HG02759 (cell line): Measurements from ENCODE around the gene PDXP.
"Not testable (repeated sequence)": the region's sequence is repeated elsewhere in the genome, so short reads cannot be mapped to it uniquely, and the experiment has no call there.

Source experiments
- ATAC-seq: cut with Tn5 transposase; IDR thresholded peaks from one replicate; pipeline ENCODE4 v1.9.1; 2021; ENCODE audit warnings: mild to moderate bottlenecking, moderate library complexity; ENCODE audit not compliant: unreplicated experiment

Gene PDXP

GRCh38 chr22:37672920-37673455 is 14.5 kb downstream of the PDXP start:
- no peak for ATAC-seq

DNA sequence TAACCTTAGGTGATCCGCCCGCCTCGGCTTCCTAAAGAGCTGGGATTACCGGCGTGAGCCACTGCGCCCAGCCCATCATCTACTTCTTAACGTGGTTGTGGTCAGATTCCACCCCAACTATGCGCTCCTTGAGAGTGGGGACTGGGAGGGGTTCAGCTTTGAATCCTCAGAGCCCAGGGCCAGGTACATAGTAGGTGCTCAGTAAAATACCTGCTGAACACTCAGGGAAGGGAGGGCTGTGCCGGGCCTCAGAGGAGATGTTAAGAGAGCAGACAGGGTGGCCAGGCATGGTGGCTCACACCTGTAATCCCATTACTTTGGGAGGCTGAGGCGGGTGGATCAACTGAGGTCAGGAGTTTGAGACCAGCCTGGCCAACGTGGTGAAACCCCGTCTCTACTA is 15.7 kb downstream of the PDXP start:
- no peak for ATAC-seq

GRCh38 chr22:37674951-37675929 is 16.7 kb downstream of the PDXP start, which contains the start of gene LGALS1:
LGALS1 (plus strand) TSS chr22:37675636; CDS start chr22:37675703, 67 bp downstream.
- peak; percentile 48 for ATAC-seq

DNA sequence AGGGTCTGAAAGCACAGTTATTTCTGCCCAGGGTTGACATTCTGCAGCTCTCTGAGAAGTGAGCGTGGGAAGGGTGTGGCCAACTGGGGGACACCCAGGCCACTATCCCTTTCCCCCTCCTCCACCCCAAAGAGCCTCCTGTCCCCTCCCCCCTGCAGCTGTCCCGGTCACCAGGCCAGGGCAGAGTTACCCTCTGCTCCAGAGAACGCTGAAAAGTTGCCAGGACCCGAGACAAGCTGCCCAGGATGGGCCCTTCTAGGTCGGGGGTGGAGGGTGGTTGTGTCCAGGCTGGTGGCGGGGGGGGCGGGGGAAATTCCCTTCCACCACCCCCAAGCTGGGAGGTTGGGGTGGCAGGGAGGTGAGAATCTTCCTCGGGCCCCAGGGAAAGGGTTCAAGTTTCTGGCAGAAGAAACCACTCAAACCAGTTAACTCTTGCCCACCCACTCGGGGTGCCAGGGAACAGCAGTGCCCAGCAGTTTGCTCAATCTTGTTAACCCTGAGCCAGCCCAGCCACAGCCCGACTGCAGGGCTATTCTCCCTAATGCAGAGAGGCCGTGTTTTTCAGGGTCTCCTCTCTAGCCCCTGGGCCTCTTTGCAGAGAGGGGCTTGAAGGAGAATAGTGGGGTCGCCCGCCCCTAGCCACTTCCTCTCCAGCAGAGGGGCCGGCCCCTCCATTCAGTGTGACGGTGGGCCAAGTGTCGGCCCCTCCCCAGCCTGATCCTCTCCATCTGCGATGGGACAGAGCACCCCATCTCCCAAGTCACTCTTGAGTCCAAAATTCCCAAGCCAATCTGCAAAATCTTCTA is 17.6 kb downstream of the PDXP start:
- ATAC-seq = no peak

- peak; percentile 60 for ATAC-seq
These were observed 18.4 kb downstream of the PDXP start for GRCh38 chr22:37676736-37677492.

- peak; percentile 3 for ATAC-seq
These were observed 19.0 kb downstream of the PDXP start for GRCh38 chr22:37677493-37677974.

GRCh38 chr22:37678372-37678771 is 19.8 kb downstream of the PDXP start:
- ATAC-seq = no peak

DNA sequence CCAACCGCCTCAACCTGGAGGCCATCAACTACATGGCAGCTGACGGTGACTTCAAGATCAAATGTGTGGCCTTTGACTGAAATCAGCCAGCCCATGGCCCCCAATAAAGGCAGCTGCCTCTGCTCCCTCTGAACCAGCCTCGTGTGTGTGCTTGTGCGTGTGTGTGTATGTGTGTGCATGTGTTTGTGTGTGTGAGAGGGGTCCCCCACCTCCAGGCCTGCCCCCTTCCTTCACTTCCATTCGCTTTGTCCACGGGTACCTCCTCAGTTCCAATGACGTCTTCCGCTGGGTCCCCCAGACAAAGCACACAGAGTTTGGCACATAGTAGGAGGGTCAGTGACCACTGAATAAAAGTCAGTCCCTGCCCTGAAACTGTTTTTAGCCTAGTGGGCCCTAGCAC is 21.1 kb downstream of the PDXP start:
- no peak for ATAC-seq

DNA sequence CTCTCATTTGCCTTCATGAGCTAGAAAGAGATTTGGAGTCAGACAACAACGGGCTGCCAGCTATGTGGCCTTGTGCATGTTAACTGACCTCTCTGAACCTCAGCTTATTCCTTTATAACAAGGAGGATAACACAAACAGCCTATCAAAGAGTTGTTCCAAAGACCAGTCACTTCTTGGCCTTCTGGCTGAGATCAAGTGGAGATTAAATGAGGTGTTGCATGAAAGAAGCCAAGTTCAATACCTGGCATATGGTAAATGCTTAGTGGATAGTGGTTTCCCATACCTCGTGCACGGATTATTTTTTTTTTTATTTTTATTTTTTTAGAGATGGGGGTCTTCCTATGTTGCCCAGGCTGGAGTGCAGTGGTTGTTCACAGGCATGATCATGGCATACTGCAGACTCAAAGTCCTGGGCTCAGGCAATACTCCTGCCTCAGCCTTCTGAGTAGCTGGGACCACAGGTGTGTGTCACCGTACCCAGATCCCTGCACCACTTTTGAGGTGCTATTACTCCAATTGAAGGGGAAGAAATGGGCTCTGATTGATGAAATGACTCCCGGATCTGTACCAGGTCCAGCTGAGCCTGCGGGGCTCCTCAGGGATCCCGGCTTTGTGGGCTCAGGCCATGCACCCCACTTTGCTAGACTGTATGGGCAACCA is 21.8 kb downstream of the PDXP start:
- no peak for ATAC-seq

DNA sequence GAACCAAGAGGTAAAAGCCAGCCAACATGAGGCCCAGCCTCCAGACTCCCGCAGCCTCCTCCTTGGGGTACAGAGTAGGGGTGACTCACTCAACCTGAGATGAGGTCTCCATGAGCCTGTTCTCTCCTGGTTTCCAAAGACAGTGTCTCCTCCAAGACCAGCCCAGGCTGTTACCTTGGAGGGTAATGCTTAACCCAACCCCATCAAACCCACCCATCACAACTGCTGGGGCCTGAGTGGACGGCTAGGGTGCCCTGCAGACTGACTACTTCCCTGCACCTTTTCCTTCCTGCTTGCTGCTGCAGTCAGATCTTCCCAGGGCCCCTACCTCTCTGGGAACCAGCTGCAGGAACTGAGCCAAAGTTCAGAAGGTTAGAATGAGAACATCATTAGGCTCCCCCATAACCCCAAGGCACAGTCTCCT is 22.5 kb downstream of the PDXP start:
- ATAC-seq = no peak

- no peak for ATAC-seq
These were observed 23.1 kb downstream of the PDXP start for GRCh38 chr22:37681556-37682049.

DNA sequence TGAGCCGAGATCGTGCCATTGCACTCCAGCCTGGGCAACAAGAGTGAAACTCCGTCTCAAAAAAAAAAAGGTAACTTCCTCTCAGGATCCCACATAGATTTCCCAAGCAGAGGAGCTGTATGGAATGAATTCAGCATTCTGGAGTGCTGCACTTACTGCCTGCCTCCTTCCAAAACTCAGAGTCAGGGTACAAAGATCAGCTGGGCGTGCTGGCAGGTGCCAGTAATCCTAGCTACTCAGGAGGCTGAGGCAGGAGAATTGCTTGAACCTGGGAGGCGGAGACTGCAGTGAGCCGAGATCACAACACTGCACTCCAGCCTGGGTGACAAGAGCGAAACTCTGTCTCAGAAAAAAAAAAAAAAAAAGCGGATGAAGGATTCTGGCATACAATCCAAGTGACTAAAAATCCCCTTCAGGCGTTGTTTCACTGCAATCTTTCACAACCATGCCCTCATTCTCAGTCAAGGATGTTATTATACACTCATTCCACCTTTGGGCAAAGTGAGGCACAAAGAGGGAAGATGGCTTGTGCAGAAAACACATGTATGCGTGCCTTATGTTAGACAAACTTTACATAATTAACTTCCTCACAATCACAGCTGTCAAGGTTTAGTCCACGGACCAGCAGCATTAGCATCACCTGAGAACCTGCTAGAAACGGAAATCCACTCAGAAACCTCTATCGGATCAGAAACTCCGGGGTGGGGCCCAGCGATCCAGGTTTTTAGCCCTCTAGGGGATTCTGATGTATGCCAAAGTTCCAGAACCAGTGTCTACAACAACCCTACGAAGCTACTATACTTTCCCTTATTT is 26.5 kb downstream of the PDXP start:
- ATAC-seq = no peak

DNA sequence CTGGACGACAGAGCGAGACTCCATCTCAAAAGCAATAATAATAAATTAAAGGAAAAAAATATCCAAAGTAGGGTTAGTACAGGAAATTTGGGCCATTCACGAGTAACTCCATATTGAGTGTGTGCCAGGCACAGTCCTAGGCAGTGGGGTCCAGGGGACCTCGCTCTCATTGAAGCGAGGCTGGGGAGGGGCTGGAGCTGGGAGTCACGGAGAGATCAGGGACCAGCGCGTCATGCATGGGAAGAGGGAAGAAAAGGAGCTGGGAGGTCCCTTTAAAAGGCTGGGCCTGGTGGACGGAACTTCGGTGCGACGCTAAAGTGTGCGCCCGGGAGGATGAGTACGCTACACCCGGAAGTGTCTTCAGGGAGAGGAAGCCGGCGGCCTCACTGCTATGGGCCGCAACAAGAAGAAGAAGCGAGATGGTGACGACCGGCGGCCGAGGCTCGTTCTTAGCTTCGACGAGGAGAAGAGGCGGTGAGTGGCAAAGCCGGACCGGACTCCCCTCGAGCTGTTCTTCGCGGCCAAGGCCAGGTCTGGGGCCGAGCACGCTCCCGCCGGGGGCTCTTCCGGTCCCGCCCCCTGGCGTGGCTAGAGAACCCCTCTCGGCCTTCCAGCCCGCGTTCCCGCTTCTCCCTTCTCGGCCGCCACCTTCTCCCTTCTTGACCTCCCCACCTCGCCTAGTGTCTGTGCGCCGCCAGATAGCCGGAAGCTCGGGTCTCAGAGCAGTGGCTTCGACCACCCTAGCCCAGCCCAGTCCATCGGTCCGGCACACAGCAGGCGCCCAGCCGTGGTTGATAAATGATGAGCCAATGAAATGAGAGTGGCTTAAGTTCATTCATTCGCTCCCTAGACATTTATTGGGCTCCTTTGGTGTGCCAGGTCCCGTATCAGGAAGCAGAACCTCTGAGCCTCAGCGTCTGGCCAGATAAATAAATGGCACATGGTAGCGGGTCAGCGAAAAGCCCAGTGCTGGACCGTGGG is 27.8 kb downstream of the PDXP start, which contains the start of gene NOL12:
Gene NOL12, plus strand, starts transcription at position 342 of the 981 bp plus-strand sequence. Its CDS starts 50 bp downstream, at position 392.
- ATAC-seq = peak; percentile 79

- ATAC-seq = no peak
These were observed 31.9 kb downstream of the PDXP start for GRCh38 chr22:37690407-37690806.

GRCh38 chr22:37690901-37691504 is 32.5 kb downstream of the PDXP start:
- ATAC-seq = no peak

GRCh38 chr22:37692627-37693285 is 34.2 kb downstream of the PDXP start:
- no peak for ATAC-seq

DNA sequence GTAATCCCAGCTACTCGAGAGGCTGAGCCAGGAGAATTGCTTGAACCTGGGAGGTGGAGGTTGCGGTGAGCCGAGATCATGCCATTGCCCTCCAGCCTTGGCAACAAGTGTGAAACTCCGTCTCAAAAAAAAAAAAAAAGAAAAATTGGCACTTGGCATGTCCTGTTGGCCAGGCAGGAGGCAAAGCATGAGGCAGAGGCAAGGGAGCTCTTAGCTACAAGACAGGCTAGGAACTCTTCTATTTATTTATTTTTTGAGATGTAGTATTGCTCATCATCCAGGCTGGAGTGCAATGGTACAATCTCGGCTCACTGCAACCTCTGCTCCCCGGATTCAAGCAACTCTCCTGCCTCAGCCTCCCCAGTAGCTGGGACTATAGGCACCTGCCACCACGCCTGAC is 35.6 kb downstream of the PDXP start:
- ATAC-seq = not testable (repeated sequence)
